Ovary (tissue), 9 donors: ENCODE results near the gene WFDC2. TPM values are rescaled to one million over a fixed set of nuclear protein-coding genes. Genes with fewer than 3 reads are reported as not detected.

ENCODE experiments used
- DNase-seq, 5 donors: peaks; one replicate each; pipeline ENCODE4 v3.0.0-alpha.2; 2019 to 2020
- H3K27ac ChIP-seq, 2 donors: fragments of 200-600 bp; one replicate each; pipeline versions ENCODE4 v1.5.1 to v1.8.0; 2019 to 2022
- H3K27me3 ChIP-seq: fragments of 200-600 bp; one replicate; pipeline ENCODE4 v1.8.0; 2022
- H3K36me3 ChIP-seq: fragments of 200-600 bp; sonication (generic); one replicate; pipeline ENCODE4 v1.5.1; 2019
- H3K4me1 ChIP-seq: one replicate; pipeline ENCODE4 v1.8.1; 2013; ENCODE audit warnings: mild to moderate bottlenecking, moderate library complexity; ENCODE audit not compliant: insufficient read depth
- H3K4me3 ChIP-seq: fragments of 200-600 bp; sonication (generic); one replicate; pipeline ENCODE4 v1.5.1; 2017
- H3K9me3 ChIP-seq, 2 donors: fragments of 200-600 bp in 1 of 2; sonication (generic) in 1 of 2; one replicate each; pipeline versions ENCODE4 v1.5.1 to v1.8.1; 2013 to 2019; ENCODE audit warnings: mild to moderate bottlenecking in 1 of 2, moderate library complexity in 1 of 2
- CTCF ChIP-seq, 3 donors: fragments of 450-650 bp in 2 of 3; fragments of 200-600 bp in 1 of 3; IDR thresholded peaks; one replicate each; pipeline versions ENCODE4 v1.5.1 to v1.8.0; 2016 to 2022; ENCODE audit warnings: antibody characterized with exemption in 3 of 3, mild to moderate bottlenecking in 1 of 3
- EP300 ChIP-seq: sonication (generic); formaldehyde crosslinking; IDR thresholded peaks from one replicate; pipeline ENCODE4 v1.6.1; 2017; ENCODE audit warnings: antibody characterized with exemption
- POLR2A ChIP-seq: fragments of 450-650 bp; IDR thresholded peaks from one replicate; pipeline ENCODE4 v1.6.1; 2017; ENCODE audit warnings: antibody characterized with exemption, mild to moderate bottlenecking, moderate library complexity
- WGBS, 3 donors: extraction: QIAGEN DNeasy Blood & Tissue Kit in 1 of 3; methylation state at CpG; one replicate each; pipeline versions ENCODE4 v1.1.5 to v1.1.7; 2013 to 2017; 5-methylcytosine and 5-hydroxymethylcytosine counted together
- intact Hi-C, 4 donors: fragments of 100-400 bp; cut with DNase I; formaldehyde crosslinking; loops; one replicate each; pipeline versions ENCODE4 v1.11.0 to v1.15.1; 2022 to 2023
- polyA plus RNA-seq, 2 donors: library from polyadenylated mRNA; stranded (reverse); fragments of 200-250 nt in 1 of 2; fragments of 350-450 nt in 1 of 2; fragmentation: Illumina TruSeq in 1 of 2; extraction: RNeasy Lipid Tissue Mini Kit (QIAGEN cat#74804) in 1 of 2; gene quantifications; one replicate each; pipeline ENCODE4 v1.2.3, GENCODE V29; 2013 to 2014
- total RNA-seq, 7 donors: library from RNA; depleted of rRNA in 2 of 7; stranded (reverse); fragments of >200 nt in 2 of 7; fragmentation: NEBNext Ultra II Directional in 3 of 7; extraction: Animal tissue kit (Norgen Biotek cat#: 25700) in 3 of 7; gene quantifications; one replicate each; pipeline versions ENCODE4 v1.1.0 to v1.2.4, GENCODE V29; 2016 to 2023
- donor health status: DM: no; HTN: no; CAD: no; lungs with moderate emphysema.
- donor health status: DM: no; HTN: no; CAD: no.
- donor health status: Bipolar disorder and iron deficiency.
- donor health status: DM: yes; HTN: yes; CAD: no.
- donor health status: DM: no; HTN: no; CAD: no.
- donor health status: DM: yes; HTN: yes; CAD: no.

WFDC2 gene
- total and polyA plus RNA-seq, 9 donors, result 1.2 to 246 (median 17.5) TPM

- no peak for TF ChIP-seq POLR2A
- no peak for TF ChIP-seq EP300
- TF ChIP-seq CTCF (IDR thresholded peaks at IDR 0.05), result no peak
- no peak for DNase-seq
- intact Hi-C loops, result no loop called here
- Histone ChIP-seq H3K4me3 (no peak overlapping the region), H3K27ac (no peak overlapping the region), H3K36me3 (no peaks in the 10 kb centered on the region), H3K27me3 (no peaks in the 10 kb centered on the region), H3K9me3 (no peaks in the 10 kb centered on the region), H3K4me1 (no peaks in the 10 kb centered on the region)
- WGBS, 3 donors, result 77 to 81% (median 80%) methylated on average over 6 of the region's 6 CpGs
Observed at GRCh38 chr20:45462711-45463509, 6.6 kb upstream of the WFDC2 start.

- WGBS, 3 donors, result 59 to 70% (median 62%) methylated on average over 4 of the region's 4 CpGs
- TF ChIP-seq EP300 (no peak), POLR2A (no peak)
Observed at GRCh38 chr20:45463709-45464108, 5.8 kb upstream of the WFDC2 start.

GRCh38 chr20:45465491-45466266 is 3.9 kb upstream of the WFDC2 start:
- intact Hi-C loops, result no loop called here
- TF ChIP-seq EP300, result no peak
- TF ChIP-seq CTCF (IDR thresholded peaks at IDR 0.05), result no peak
- no peak for TF ChIP-seq POLR2A

More at GRCh38 chr20:45463709-45464108, 5.8 kb upstream of the WFDC2 start:
- DNase-seq, result no peak
- Histone ChIP-seq H3K27me3 (no peaks in the 10 kb centered on the region), H3K36me3 (no peaks in the 10 kb centered on the region), H3K4me1 (no peaks in the 10 kb centered on the region), H3K9me3 (no peaks in the 10 kb centered on the region), H3K27ac (no peak overlapping the region), H3K4me3 (no peak overlapping the region)
- intact Hi-C loops, result no loop called here

GRCh38 chr20:45467172-45467571 is 2.4 kb upstream of the WFDC2 start:
- Histone ChIP-seq H3K4me1 (no peaks in the 10 kb centered on the region), H3K4me3 (no peak overlapping the region), H3K9me3 (no peaks in the 10 kb centered on the region), H3K36me3 (no peaks in the 10 kb centered on the region), H3K27me3 (no peaks in the 10 kb centered on the region), H3K27ac (no peak overlapping the region)
- WGBS, 3 donors, result 80 to 87% (median 81%) methylated on average over 6 of the region's 6 CpGs
- intact Hi-C loops, result no loop called here
- DNase-seq, result no peak
- TF ChIP-seq CTCF (IDR thresholded peaks at IDR 0.05) (no peak), POLR2A (no peak), EP300 (no peak)

More at GRCh38 chr20:45465491-45466266, 3.9 kb upstream of the WFDC2 start:
- no peak overlapping the region for H3K27ac ChIP-seq
- DNase-seq, result no peak
- no peaks in the 10 kb centered on the region for H3K36me3 ChIP-seq
- no peaks in the 10 kb centered on the region for H3K27me3 ChIP-seq
- H3K4me3 ChIP-seq, result no peak overlapping the region
- H3K9me3 ChIP-seq, result no peaks in the 10 kb centered on the region
- 64 to 71% (median 68%) methylated on average over 1 of the region's 1 CpG for WGBS, 3 donors
- H3K4me1 ChIP-seq, result no peaks in the 10 kb centered on the region

DNA sequence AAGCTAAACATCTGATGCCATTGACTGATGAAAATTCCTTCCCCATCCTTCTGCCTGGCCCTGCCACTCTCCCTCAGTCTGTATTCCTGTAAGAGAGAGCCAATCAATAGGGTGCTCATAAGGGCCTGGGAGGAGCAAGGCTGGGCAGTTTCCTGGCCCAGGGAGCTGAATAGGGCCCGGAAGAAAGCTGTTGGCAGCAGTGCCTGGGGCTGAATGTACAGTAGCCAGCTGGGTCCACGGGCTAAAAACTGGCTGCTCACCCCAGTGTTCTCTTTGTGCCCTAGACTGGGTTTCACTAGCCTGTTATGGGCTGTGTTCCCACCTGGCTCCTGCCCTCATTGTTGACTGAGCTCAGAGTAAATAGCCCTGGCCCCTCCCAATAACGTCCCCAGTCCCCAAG is 1.7 kb upstream of the WFDC2 start:
- Histone ChIP-seq H3K27ac (no peak overlapping the region), H3K4me1 (no peaks in the 10 kb centered on the region), H3K4me3 (no peak overlapping the region), H3K9me3 (no peaks in the 10 kb centered on the region), H3K36me3 (no peaks in the 10 kb centered on the region), H3K27me3 (no peaks in the 10 kb centered on the region)
- TF ChIP-seq POLR2A (no peak), CTCF (IDR thresholded peaks at IDR 0.05) (no peak), EP300 (no peak)
- WGBS, 3 donors, result 47 to 57% (median 53%) methylated on average over 3 of the region's 3 CpGs
- DNase-seq, result no peak
- intact Hi-C loops, result no loop called here
